ENCODE measurements around the gene SCN5A. TPM values are rescaled to one million over a fixed set of nuclear protein-coding genes. Genes with fewer than 3 reads are reported as not detected.
A peak's percentile ranks its signal among the peaks of the same experiment; 100 is the strongest.

SCN5A gene
- total RNA-seq, 4 donors from 2014 or later = 0.39 to 0.42 TPM; not detected in 2

DNA sequence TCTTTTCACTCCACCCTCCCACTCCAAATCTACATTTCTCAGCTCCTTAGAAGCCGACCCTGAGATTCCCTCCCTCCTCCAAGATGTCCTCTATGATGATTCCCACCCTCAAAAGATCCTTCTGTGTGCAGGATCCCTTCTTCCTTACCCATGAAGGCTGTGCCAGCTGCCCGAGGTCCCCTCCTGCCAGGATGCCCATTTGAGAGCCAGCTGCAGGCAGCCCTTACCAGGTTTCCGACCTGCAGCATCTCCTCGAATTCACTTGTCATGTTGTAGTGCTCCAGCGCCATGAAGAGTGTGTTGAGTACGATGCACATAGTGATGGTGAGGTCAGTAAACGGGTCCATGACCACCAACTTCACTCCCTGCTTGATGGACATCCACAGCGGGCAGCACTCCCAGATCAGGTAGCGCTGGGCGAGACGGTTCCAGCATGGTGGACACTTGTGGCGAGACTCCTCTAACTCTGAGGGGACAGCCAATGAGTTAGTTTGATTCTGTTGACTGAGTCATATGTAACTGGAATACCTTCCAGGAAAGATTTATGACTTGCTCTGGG is 51.9 kb downstream of the SCN5A start:
- TF ChIP-seq, protein P1, sequence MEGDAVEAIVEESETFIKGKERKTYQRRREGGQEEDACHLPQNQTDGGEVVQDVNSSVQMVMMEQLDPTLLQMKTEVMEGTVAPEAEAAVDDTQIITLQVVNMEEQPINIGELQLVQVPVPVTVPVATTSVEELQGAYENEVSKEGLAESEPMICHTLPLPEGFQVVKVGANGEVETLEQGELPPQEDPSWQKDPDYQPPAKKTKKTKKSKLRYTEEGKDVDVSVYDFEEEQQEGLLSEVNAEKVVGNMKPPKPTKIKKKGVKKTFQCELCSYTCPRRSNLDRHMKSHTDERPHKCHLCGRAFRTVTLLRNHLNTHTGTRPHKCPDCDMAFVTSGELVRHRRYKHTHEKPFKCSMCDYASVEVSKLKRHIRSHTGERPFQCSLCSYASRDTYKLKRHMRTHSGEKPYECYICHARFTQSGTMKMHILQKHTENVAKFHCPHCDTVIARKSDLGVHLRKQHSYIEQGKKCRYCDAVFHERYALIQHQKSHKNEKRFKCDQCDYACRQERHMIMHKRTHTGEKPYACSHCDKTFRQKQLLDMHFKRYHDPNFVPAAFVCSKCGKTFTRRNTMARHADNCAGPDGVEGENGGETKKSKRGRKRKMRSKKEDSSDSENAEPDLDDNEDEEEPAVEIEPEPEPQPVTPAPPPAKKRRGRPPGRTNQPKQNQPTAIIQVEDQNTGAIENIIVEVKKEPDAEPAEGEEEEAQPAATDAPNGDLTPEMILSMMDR (IDR thresholded peaks at IDR 0.05) = no peak
- no peak for TF ChIP-seq POLR2A (IDR thresholded peaks at IDR 0.05)
- no peak for DNase-seq (ENCODE audit: low spot score in 2 of 2)
- no peak overlapping the region for H3K4me3 ChIP-seq (ENCODE audit: low read depth, poor library complexity, severe bottlenecking)
- intact Hi-C loops (cut with DNase I; ENCODE audit: low total_unique reads) = no loop called here
- WGBS, 2 donors = 91 to 95% methylated on average over 12 of the region's 12 CpGs

DNA sequence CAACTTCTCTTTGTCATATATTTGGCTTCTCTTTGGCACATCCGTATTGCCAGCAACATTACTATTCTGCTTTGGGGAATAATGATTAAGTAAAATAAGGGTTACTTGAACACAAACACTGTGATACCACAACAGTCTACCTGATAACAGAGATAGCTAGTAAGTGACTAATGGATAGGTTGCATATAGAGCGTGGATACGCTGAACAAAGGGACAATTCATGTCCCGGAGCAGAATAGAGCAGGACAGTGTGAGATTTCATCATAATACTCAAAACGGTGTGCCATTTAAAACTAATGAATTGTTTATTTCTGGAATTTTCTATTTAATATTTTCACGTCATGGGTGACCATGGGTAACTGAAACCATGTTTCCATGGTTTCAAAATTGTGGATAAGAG is 54.1 kb downstream of the SCN5A start:
- WGBS, 2 donors = 64 to 75% methylated on average over 6 of the region's 6 CpGs
- TF ChIP-seq POLR2A (IDR thresholded peaks at IDR 0.05) = no peak
- TF ChIP-seq, protein P1 (IDR thresholded peaks at IDR 0.05) = no peak
- intact Hi-C loops (cut with DNase I; ENCODE audit: low total_unique reads) = no loop called here

DNA sequence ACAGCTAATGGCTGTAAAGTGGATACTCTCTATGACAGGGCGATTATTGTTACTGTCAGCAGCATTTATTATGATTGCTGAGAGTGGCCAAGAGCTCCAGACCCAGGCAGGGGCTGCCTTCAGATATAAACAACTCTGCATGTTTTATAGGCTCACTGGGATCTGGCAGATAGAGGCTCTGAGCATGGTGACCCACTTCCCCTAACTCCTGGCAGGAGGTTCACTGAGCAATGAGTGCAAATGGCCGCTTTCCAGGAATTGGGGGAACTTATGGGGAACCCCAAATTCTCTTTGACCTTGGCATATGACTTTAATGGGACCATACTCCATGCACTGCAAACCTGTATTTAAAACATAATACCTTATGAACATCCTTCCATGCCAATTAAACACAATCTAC is 59.0 kb downstream of the SCN5A start:
- intact Hi-C loops (cut with DNase I; ENCODE audit: low total_unique reads) = no loop called here
- 72 to 73% methylated on average over 2 of the region's 2 CpGs for WGBS, 2 donors
- DNase-seq (ENCODE audit: low spot score in 2 of 2) = peak in 1 of 2 donors; percentile 60
- no peak for TF ChIP-seq POLR2A (IDR thresholded peaks at IDR 0.05)
- TF ChIP-seq, protein P1 (IDR thresholded peaks at IDR 0.05) = no peak
- no peak overlapping the region for H3K4me3 ChIP-seq (ENCODE audit: low read depth, poor library complexity, severe bottlenecking)

More for the DNA sequence above, 54.1 kb downstream of the SCN5A start:
- H3K4me3 ChIP-seq (ENCODE audit: low read depth, poor library complexity, severe bottlenecking) = no peak overlapping the region
- DNase-seq (ENCODE audit: low spot score in 2 of 2) = no peak

DNA sequence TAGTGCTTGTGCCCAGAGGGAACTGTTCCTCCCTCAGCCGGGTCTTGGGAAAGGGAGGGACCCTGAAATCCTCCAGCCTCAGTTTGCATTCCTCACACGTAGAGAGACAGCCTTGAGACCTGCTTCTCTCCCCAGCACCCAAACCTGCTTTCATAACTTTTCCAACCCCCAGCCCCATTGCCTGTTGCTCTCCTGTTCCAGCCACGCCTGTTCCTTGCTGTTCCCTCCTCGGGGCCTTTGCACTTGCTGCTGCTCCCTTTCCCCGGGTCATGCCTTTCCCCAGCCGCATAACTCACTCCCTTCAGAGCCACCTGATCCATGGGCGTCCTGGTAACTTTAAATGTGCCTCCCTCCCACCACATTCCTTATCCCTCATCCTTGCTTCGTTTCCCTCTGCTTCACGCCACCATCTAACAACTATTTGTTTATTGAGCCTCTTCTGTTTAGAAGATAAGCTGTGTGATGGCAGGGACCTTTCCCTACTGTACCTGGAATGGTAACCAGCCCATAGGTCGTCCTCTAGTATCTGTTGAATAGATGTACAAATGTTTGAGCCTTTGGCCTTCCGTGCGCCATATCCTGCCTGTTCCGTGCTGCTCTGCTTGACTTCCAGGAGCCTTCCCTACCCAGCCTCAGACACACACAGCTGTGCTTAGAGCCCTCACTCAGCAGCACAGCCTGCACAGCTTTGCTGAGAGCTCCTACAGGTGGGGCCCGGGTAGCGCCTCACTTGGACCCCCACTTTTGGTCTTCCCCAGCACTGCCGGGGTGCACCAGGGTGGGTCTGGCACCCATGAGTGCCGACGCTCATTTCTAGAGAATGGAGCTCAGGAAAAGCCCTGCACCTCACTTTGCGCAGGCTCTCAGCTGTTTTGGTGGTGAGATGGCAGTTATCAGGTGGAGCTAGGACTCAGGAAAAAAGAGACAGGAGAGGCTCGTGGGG is 60.2 kb downstream of the SCN5A start:
- no peak for TF ChIP-seq POLR2A (IDR thresholded peaks at IDR 0.05)
- TF ChIP-seq, protein P1 (IDR thresholded peaks at IDR 0.05) = no peak
- no peak overlapping the region for H3K4me3 ChIP-seq (ENCODE audit: low read depth, poor library complexity, severe bottlenecking)
- peak in 1 of 2 donors; percentile 61 for DNase-seq (ENCODE audit: low spot score in 2 of 2)
- intact Hi-C loops (cut with DNase I; ENCODE audit: low total_unique reads) = no loop called here
- 74 to 83% methylated on average over 20 of the region's 20 CpGs for WGBS, 2 donors

DNA sequence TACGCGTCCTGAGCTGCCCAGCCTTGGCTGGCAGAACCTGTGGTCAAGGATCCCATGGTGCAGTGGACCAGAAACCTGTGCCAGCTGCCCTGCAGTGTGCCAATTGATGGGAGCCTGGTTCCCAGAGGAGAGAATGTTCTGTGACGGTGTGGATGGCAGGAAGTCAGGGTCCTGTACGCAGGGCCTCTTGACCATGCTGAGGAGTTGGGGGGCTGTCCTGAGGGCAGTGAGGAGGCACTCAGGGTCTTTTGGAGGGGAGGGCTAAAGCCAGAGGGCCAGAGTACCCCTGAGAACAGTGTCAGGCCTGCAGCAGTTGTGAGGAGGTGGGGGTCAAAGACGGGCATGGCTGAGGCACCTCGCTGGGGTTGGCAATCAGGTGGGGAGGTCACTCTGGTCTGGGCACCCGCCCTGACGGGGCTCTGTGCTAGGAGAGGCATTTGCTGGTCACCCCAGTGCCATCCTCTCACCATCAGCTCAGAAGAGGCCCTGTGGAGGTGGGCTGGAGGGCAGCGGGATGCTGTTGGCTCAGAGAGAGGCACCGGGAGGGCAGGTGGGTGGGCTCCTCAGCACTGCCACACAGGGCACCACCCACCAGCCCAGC is 61.0 kb downstream of the SCN5A start:
- WGBS, 2 donors = 56 to 80% methylated on average over 10 of the region's 10 CpGs
- intact Hi-C loops (cut with DNase I; ENCODE audit: low total_unique reads) = no loop called here
- peak in 1 of 2 donors; percentile 78 for DNase-seq (ENCODE audit: low spot score in 2 of 2)
- no peak for TF ChIP-seq POLR2A (IDR thresholded peaks at IDR 0.05)
- TF ChIP-seq, protein P1 (IDR thresholded peaks at IDR 0.05) = no peak
- H3K4me3 ChIP-seq (ENCODE audit: low read depth, poor library complexity, severe bottlenecking) = no peak overlapping the region
